ENCODE data around the gene BRPF3. TPM values are rescaled to one million over a fixed set of nuclear protein-coding genes. Genes with fewer than 3 reads are reported as not detected.

The BRPF3 gene
- total RNA-seq, 1 donor from 2014 or later, result 32.0 TPM

GRCh38 chr6:36160147-36160760 lies 36.3 kb upstream of the BRPF3 start:
- TF ChIP-seq EZH2 (IDR thresholded peaks at IDR 0.05; ENCODE audit: insufficient read depth, low read length) (no peak), CTCF (IDR thresholded peaks at IDR 0.05; ENCODE audit: insufficient read depth, low read depth, low read length) (no peak)
- H3K4me3 ChIP-seq (ENCODE audit: insufficient read depth, low read depth, low read length), result no peak overlapping the region
- Mint-ChIP-seq H3K36me3 (ENCODE audit: low read depth, unreplicated experiment) (no peaks in the 10 kb centered on the region), H3K27me3 (ENCODE audit: low read depth, unreplicated experiment) (no peaks in the 10 kb centered on the region), H3K4me1 (ENCODE audit: low read depth, unreplicated experiment) (peaks cover 11% of the 10 kb centered on the region), H3K27ac (ENCODE audit: unreplicated experiment) (peak overlapping the region; percentile 92), H3K9me3 (ENCODE audit: unreplicated experiment) (peaks cover 24% of the 10 kb centered on the region), H3K4me3 (ENCODE audit: unreplicated experiment) (no peak overlapping the region)
- H3K9me3 ChIP-seq (ENCODE audit: insufficient read depth, low read depth, low read length), result no peaks in the 10 kb centered on the region
- H3K4me1 ChIP-seq (ENCODE audit: insufficient read depth, low read length), result no peaks in the 10 kb centered on the region
- H2AFZ ChIP-seq (ENCODE audit: low read depth, low read length), result no peak overlapping the region
- FAIRE-seq, result no peak
- DNase-seq (ENCODE audit: low read depth), result peak; percentile 64
- no peak overlapping the region for H3K4me2 ChIP-seq (ENCODE audit: low read length)
- peaks cover under 1% of the 10 kb centered on the region for H3K27me3 ChIP-seq (ENCODE audit: insufficient read depth, low read length)
- H3K9ac ChIP-seq (ENCODE audit: low read length), result no peak overlapping the region
- no peaks in the 10 kb centered on the region for H4K20me1 ChIP-seq (ENCODE audit: insufficient read depth, low read length)
- H3K79me2 ChIP-seq (ENCODE audit: insufficient read depth, low read length), result no peaks in the 10 kb centered on the region
- no peak overlapping the region for H3K27ac ChIP-seq (ENCODE audit: low read depth, low read length)
- no peaks in the 10 kb centered on the region for H3K36me3 ChIP-seq (ENCODE audit: insufficient read depth, low read length)

GRCh38 chr6:36169023-36170007 lies 27.2 kb upstream of the BRPF3 start:
- DNase-seq (ENCODE audit: low read depth), result no peak
- H3K9ac ChIP-seq (ENCODE audit: low read length), result no peak overlapping the region
- Mint-ChIP-seq H3K4me3 (ENCODE audit: unreplicated experiment) (no peak overlapping the region), H3K36me3 (ENCODE audit: low read depth, unreplicated experiment) (no peaks in the 10 kb centered on the region), H3K27me3 (ENCODE audit: low read depth, unreplicated experiment) (peaks cover 5% of the 10 kb centered on the region), H3K4me1 (ENCODE audit: low read depth, unreplicated experiment) (no peaks in the 10 kb centered on the region), H3K9me3 (ENCODE audit: unreplicated experiment) (peaks cover 10% of the 10 kb centered on the region), H3K27ac (ENCODE audit: unreplicated experiment) (no peak overlapping the region)
- no peak overlapping the region for H3K27ac ChIP-seq (ENCODE audit: low read depth, low read length)
- H3K79me2 ChIP-seq (ENCODE audit: insufficient read depth, low read length), result no peaks in the 10 kb centered on the region
- no peak for FAIRE-seq
- H3K4me1 ChIP-seq (ENCODE audit: insufficient read depth, low read length), result no peaks in the 10 kb centered on the region
- no peak overlapping the region for H3K4me2 ChIP-seq (ENCODE audit: low read length)
- H3K36me3 ChIP-seq (ENCODE audit: insufficient read depth, low read length), result no peaks in the 10 kb centered on the region
- no peak for TF ChIP-seq CTCF (IDR thresholded peaks at IDR 0.05; ENCODE audit: insufficient read depth, low read depth, low read length)
- TF ChIP-seq EZH2 (IDR thresholded peaks at IDR 0.05; ENCODE audit: insufficient read depth, low read length), result no peak
- no peaks in the 10 kb centered on the region for H4K20me1 ChIP-seq (ENCODE audit: insufficient read depth, low read length)
- no peak overlapping the region for H2AFZ ChIP-seq (ENCODE audit: low read depth, low read length)
- H3K27me3 ChIP-seq (ENCODE audit: insufficient read depth, low read length), result peaks cover 5% of the 10 kb centered on the region
- no peaks in the 10 kb centered on the region for H3K9me3 ChIP-seq (ENCODE audit: insufficient read depth, low read depth, low read length)
- H3K4me3 ChIP-seq (ENCODE audit: insufficient read depth, low read depth, low read length), result no peak overlapping the region

Measured in astrocyte (in vitro differentiated cells and primary cell).